Testis (tissue), 3 donors: ENCODE results near the gene CACNB4. TPM values are rescaled to one million over a fixed set of nuclear protein-coding genes. Genes with fewer than 3 reads are reported as not detected.
"Not testable (repeated sequence)": the region's sequence is repeated elsewhere in the genome, so short reads cannot be mapped to it uniquely, and the experiment has no call there.

ENCODE experiments used
- DNase-seq: peaks from one replicate; pipeline ENCODE4 v3.0.0-alpha.2; 2019
- H3K27ac ChIP-seq, 2 donors: fragments of 200-600 bp; sonication (generic); one replicate each; pipeline ENCODE4 v1.5.1; 2019
- H3K27me3 ChIP-seq: fragments of 200-600 bp; sonication (generic); one replicate; pipeline ENCODE4 v1.5.1; 2019
- H3K36me3 ChIP-seq: fragments of 200-600 bp; sonication (generic); one replicate; pipeline ENCODE4 v1.5.1; 2017; ENCODE audit warnings: low read depth; ENCODE audit errors: missing control alignments
- H3K4me1 ChIP-seq: fragments of 200-600 bp; sonication (generic); one replicate; pipeline ENCODE4 v1.5.1; 2019
- H3K4me3 ChIP-seq, 2 donors: fragments of 200-600 bp; sonication (generic); one replicate each; pipeline ENCODE4 v1.5.1; 2017 to 2019
- H3K9me3 ChIP-seq: fragments of 200-600 bp; sonication (generic); one replicate; pipeline ENCODE4 v1.5.1; 2017
- CTCF ChIP-seq, 3 experiments: fragments of 450-650 bp in 2 of 3; fragments of 200-600 bp in 1 of 3; sonication (generic) in 1 of 3; IDR thresholded peaks; one replicate each; pipeline ENCODE4 v1.5.1; 2016 to 2019; ENCODE audit warnings: antibody characterized with exemption in 3 of 3, mild to moderate bottlenecking in 2 of 3, moderate library complexity in 1 of 3
- POLR2A ChIP-seq: fragments of 450-650 bp; IDR thresholded peaks from one replicate; pipeline ENCODE4 v1.6.1; 2017; ENCODE audit warnings: antibody characterized with exemption, mild to moderate bottlenecking, moderate library complexity
- WGBS, 2 donors: methylation state at CpG; one replicate each; pipeline ENCODE4 v1.1.5; 2018; 5-methylcytosine and 5-hydroxymethylcytosine counted together
- intact Hi-C: fragments of 100-400 bp; cut with DNase I; formaldehyde crosslinking; loops from one replicate; pipeline ENCODE4 v1.15.1; 2023; ENCODE audit warnings: low total_unique reads
- polyA plus RNA-seq: library from polyadenylated mRNA; stranded (reverse); fragments of 350-450 nt; fragmentation: Illumina TruSeq; extraction: RNeasy Lipid Tissue Mini Kit (QIAGEN cat#74804); gene quantifications from one replicate; pipeline ENCODE4 v1.2.3, GENCODE V29; 2014; ENCODE audit warnings: low read depth, low replicate concordance; ENCODE audit not compliant: insufficient read depth
- total RNA-seq, 2 donors: library from RNA; depleted of rRNA; stranded (reverse); fragments of >200 nt; gene quantifications; one replicate each; pipeline ENCODE4 v1.2.3, GENCODE V29; 2016

Gene CACNB4
- total and polyA plus RNA-seq, 3 donors from 2014 or later, result 7.8 to 83.8 (median 82.2) TPM

- intact Hi-C loops, result no loop called here
- Histone ChIP-seq H3K27ac (no peak overlapping the region), H3K4me3 (no peak overlapping the region), H3K4me1 (no peaks in the 10 kb centered on the region), H3K36me3 (no peaks in the 10 kb centered on the region), H3K9me3 (no peaks in the 10 kb centered on the region), H3K27me3 (no peaks in the 10 kb centered on the region)
- no peak for DNase-seq
- WGBS, 2 donors, result 71 to 95% methylated on average over 2 of the region's 2 CpGs
- TF ChIP-seq CTCF (IDR thresholded peaks at IDR 0.05), result no peak
- no peak for TF ChIP-seq POLR2A
Observed at GRCh38 chr2:151945186-151945585, 153.7 kb downstream of the CACNB4 start.

- TF ChIP-seq CTCF (IDR thresholded peaks at IDR 0.05) (no peak), POLR2A (no peak)
- Histone ChIP-seq H3K4me3 (no peak overlapping the region), H3K9me3 (no peaks in the 10 kb centered on the region), H3K36me3 (no peaks in the 10 kb centered on the region), H3K27ac (no peak overlapping the region), H3K27me3 (no peaks in the 10 kb centered on the region), H3K4me1 (no peaks in the 10 kb centered on the region)
- intact Hi-C loops, result no loop called here
- no peak for DNase-seq
- 67 to 86% methylated on average over 1 of the region's 1 CpG for WGBS, 2 donors
Observed at GRCh38 chr2:151943461-151943860, 155.4 kb downstream of the CACNB4 start.

GRCh38 chr2:151942540-151943205 is 156.2 kb downstream of the CACNB4 start:
- H3K4me1 ChIP-seq, DNase-seq, intact Hi-C loops, H3K36me3 ChIP-seq, H3K27me3 ChIP-seq, H3K27ac ChIP-seq, H3K4me3 ChIP-seq, H3K9me3 ChIP-seq: not testable (repeated sequence)
- 88 to 95% methylated on average over 10 of the region's 10 CpGs for WGBS, 2 donors

GRCh38 chr2:151937966-151938365 is 160.9 kb downstream of the CACNB4 start:
- no peak for DNase-seq
- intact Hi-C loops, result no loop called here
- Histone ChIP-seq H3K4me3 (no peak overlapping the region), H3K4me1 (no peaks in the 10 kb centered on the region), H3K27me3 (no peaks in the 10 kb centered on the region), H3K36me3 (no peaks in the 10 kb centered on the region), H3K27ac (no peak overlapping the region), H3K9me3 (no peaks in the 10 kb centered on the region)
- TF ChIP-seq CTCF (IDR thresholded peaks at IDR 0.05) (no peak), POLR2A (no peak)

- no peaks in the 10 kb centered on the region for H3K4me1 ChIP-seq
- intact Hi-C loops, result no loop called here
- H3K36me3 ChIP-seq, result no peaks in the 10 kb centered on the region
- no peak overlapping the region for H3K27ac ChIP-seq
- WGBS, 2 donors, result 72 to 76% methylated on average over 4 of the region's 4 CpGs
- no peaks in the 10 kb centered on the region for H3K27me3 ChIP-seq
- H3K4me3 ChIP-seq, result no peak overlapping the region
- no peak for TF ChIP-seq POLR2A
- no peak for TF ChIP-seq CTCF (IDR thresholded peaks at IDR 0.05)
- DNase-seq, result no peak
- no peaks in the 10 kb centered on the region for H3K9me3 ChIP-seq
Observed at GRCh38 chr2:151936626-151937025, 162.2 kb downstream of the CACNB4 start.
